Prostate gland (tissue), 2 donors: ENCODE measurements around the gene PRSS33. TPM values are rescaled to one million over a fixed set of nuclear protein-coding genes. Genes with fewer than 3 reads are reported as not detected.

Source experiments
- DNase-seq: peaks from one replicate; pipeline ENCODE4 v3.0.0-alpha.2; 2019; ENCODE audit warnings: low spot score
- H3K27ac ChIP-seq, 2 donors: fragments of 200-600 bp; sonication (generic); 2 replicates each; pipeline ENCODE4 v1.5.1; 2017 to 2019
- H3K27me3 ChIP-seq: fragments of 200-600 bp; sonication (generic); replicated peaks from 2 replicates; pipeline ENCODE4 v1.5.1; 2019; ENCODE audit not compliant: insufficient read depth
- H3K36me3 ChIP-seq, 2 donors: fragments of 200-600 bp; sonication (generic); 1 replicate in 1 of 2; 2 replicates in 1 of 2; pipeline versions ENCODE4 v1.5.1 to v1.8.1; 2017 to 2019
- H3K4me1 ChIP-seq: fragments of 200-600 bp; sonication (generic); replicated peaks from 2 replicates; pipeline ENCODE4 v1.5.1; 2019
- H3K4me3 ChIP-seq, 2 donors: fragments of 200-600 bp; sonication (generic); 2 replicates each; pipeline ENCODE4 v1.5.1; 2017 to 2019
- H3K9me3 ChIP-seq: fragments of 200-600 bp; sonication (generic); 2 replicates; pipeline ENCODE4 v1.5.1; 2017
- CTCF ChIP-seq, 4 experiments: fragments of 200-600 bp in 2 of 4; fragments of 450-650 bp in 2 of 4; sonication (generic) in 2 of 4; IDR thresholded peaks; 1 replicate in 3 of 4; 2 replicates in 1 of 4; pipeline ENCODE4 v1.5.1; 2016 to 2019; ENCODE audit warnings: antibody characterized with exemption in 4 of 4, mild to moderate bottlenecking in 2 of 4, moderate library complexity in 2 of 4
- POLR2A ChIP-seq: fragments of 450-650 bp; IDR thresholded peaks from one replicate; pipeline ENCODE4 v1.6.1; 2016; ENCODE audit warnings: antibody characterized with exemption, mild to moderate bottlenecking
- POLR2AphosphoS5 ChIP-seq: sonication (generic); formaldehyde crosslinking; IDR thresholded peaks from one replicate; pipeline ENCODE4 v1.6.1; 2017; ENCODE audit warnings: antibody characterized with exemption
- WGBS: methylation state at CpG from one replicate; pipeline ENCODE4 v1.1.5; 2018; 5-methylcytosine and 5-hydroxymethylcytosine counted together
- intact Hi-C: fragments of 100-400 bp; cut with DNase I; formaldehyde crosslinking; loops from one replicate; pipeline ENCODE4 v1.14.2; 2022
- total RNA-seq, 2 donors: library from RNA; depleted of rRNA; stranded (reverse); fragments of >200 nt; gene quantifications; one replicate each; pipeline ENCODE4 v1.1.0, GENCODE V29; 2016

Gene PRSS33
- total RNA-seq, 2 donors from 2014 or later = not detected

GRCh38 chr16:2786061-2786825, 1.1 kb downstream of the PRSS33 start:
- TF ChIP-seq POLR2A (no peak), POLR2AphosphoS5 (no peak), CTCF (IDR thresholded peaks at IDR 0.05) (no peak)
- Histone ChIP-seq H3K4me1 (no peaks in the 10 kb centered on the region), H3K36me3 (no peaks in the 10 kb centered on the region), H3K27ac (no peak overlapping the region), H3K4me3 (no peak overlapping the region), H3K27me3 (no peaks in the 10 kb centered on the region), H3K9me3 (no peaks in the 10 kb centered on the region)
- no peak for DNase-seq
- intact Hi-C loops = no loop called here
- WGBS = 63% methylated on average over 15 of the region's 15 CpGs

GRCh38 chr16:2785101-2785991, 2.0 kb downstream of the PRSS33 start:
- peak overlapping the region; percentile 15 to 26 for H3K4me3 ChIP-seq
- DNase-seq = no peak
- 18% methylated on average over 39 of the region's 79 CpGs for whole genome bisulfite sequencing
- intact Hi-C loops = no loop called here
- H3K27ac ChIP-seq = no peak overlapping the region
- no peaks in the 10 kb centered on the region for H3K36me3 ChIP-seq
- no peaks in the 10 kb centered on the region for H3K9me3 ChIP-seq
- no peaks in the 10 kb centered on the region for H3K27me3 ChIP-seq
- no peak for TF ChIP-seq POLR2A
- peak in 1 of 4 experiments; percentile 4 for TF ChIP-seq CTCF (IDR thresholded peaks at IDR 0.05)
- no peaks in the 10 kb centered on the region for H3K4me1 ChIP-seq

GRCh38 chr16:2784358-2785100, 2.8 kb downstream of the PRSS33 start:
- intact Hi-C loops = no loop called here
- 49% methylated on average over 15 of the region's 15 CpGs for WGBS
- no peak for DNase-seq
- H3K4me1 ChIP-seq = no peaks in the 10 kb centered on the region
- H3K27me3 ChIP-seq = no peaks in the 10 kb centered on the region
- H3K4me3 ChIP-seq = peak overlapping the region in 1 of 2 donors; percentile 26
- TF ChIP-seq POLR2AphosphoS5 = no peak
- TF ChIP-seq POLR2A = no peak
- TF ChIP-seq CTCF (IDR thresholded peaks at IDR 0.05) = no peak
- H3K9me3 ChIP-seq = no peaks in the 10 kb centered on the region
- no peaks in the 10 kb centered on the region for H3K36me3 ChIP-seq
- no peak overlapping the region for H3K27ac ChIP-seq

GRCh38 chr16:2783581-2784357, 3.6 kb downstream of the PRSS33 start:
- H3K4me3 ChIP-seq = no peak overlapping the region
- intact Hi-C loops = no loop called here
- 93% methylated on average over 15 of the region's 15 CpGs for WGBS
- TF ChIP-seq POLR2AphosphoS5 = no peak
- TF ChIP-seq CTCF (IDR thresholded peaks at IDR 0.05) = no peak
- TF ChIP-seq POLR2A = no peak
- DNase-seq = no peak
- no peak overlapping the region for H3K27ac ChIP-seq
- H3K4me1 ChIP-seq = no peaks in the 10 kb centered on the region
- H3K9me3 ChIP-seq = no peaks in the 10 kb centered on the region
- H3K36me3 ChIP-seq = no peaks in the 10 kb centered on the region
- no peaks in the 10 kb centered on the region for H3K27me3 ChIP-seq
